Vagina (tissue), 2 donors: ENCODE measurements around the gene CUL5.

Source experiments
- CTCF ChIP-seq, 3 experiments: fragments of 450-650 bp in 2 of 3; fragments of 200-600 bp in 1 of 3; sonication (generic) in 1 of 3; IDR thresholded peaks; one replicate each; pipeline ENCODE4 v1.5.1; 2017 to 2019; ENCODE audit warnings: antibody characterized with exemption in 3 of 3, mild to moderate bottlenecking in 2 of 3, moderate library complexity in 2 of 3
- POLR2A ChIP-seq, 2 donors: fragments of 450-650 bp; IDR thresholded peaks; one replicate each; pipeline ENCODE4 v1.6.1; 2017; ENCODE audit warnings: antibody characterized with exemption in 2 of 2, mild to moderate bottlenecking in 2 of 2, moderate library complexity in 2 of 2
- POLR2AphosphoS5 ChIP-seq, 2 donors: sonication (generic); formaldehyde crosslinking; IDR thresholded peaks; one replicate each; pipeline ENCODE4 v1.9.0; 2017; ENCODE audit warnings: antibody characterized with exemption in 2 of 2, mild to moderate bottlenecking in 2 of 2, low read depth in 1 of 2; ENCODE audit not compliant: insufficient read depth in 1 of 2

GRCh38 chr11:108016647-108017046, 7.9 kb downstream of the CUL5 start:
- TF ChIP-seq CTCF (IDR thresholded peaks at IDR 0.05) (no peak), POLR2A (IDR thresholded peaks at IDR 0.05) (no peak), POLR2AphosphoS5 (IDR thresholded peaks at IDR 0.05; ENCODE audit: insufficient read depth in 1 of 2, low read depth in 1 of 2) (no peak)
